Gastroesophageal sphincter (tissue), 4 donors: ENCODE data around the gene TGIF2. TPM values are rescaled to one million over a fixed set of nuclear protein-coding genes. Genes with fewer than 3 reads are reported as not detected.

Experiments
- ATAC-seq: fragments of 150-250 bp; one replicate; pipeline ENCODE4 v1.9.1; 2016; ENCODE audit warnings: mild to moderate bottlenecking, moderate library complexity
- H3K27ac ChIP-seq, 4 donors: fragments of 200-600 bp; sonication (generic) in 3 of 4; 1 replicate in 3 of 4; 2 replicates in 1 of 4; pipeline ENCODE4 v1.5.1; 2016 to 2019
- H3K27me3 ChIP-seq: fragments of 200-600 bp; sonication (generic); one replicate; pipeline ENCODE4 v1.5.1; 2019
- H3K36me3 ChIP-seq, 2 donors: fragments of 200-600 bp; sonication (generic); one replicate each; pipeline ENCODE4 v1.5.1; 2019; ENCODE audit warnings: control low read depth in 1 of 2
- H3K4me1 ChIP-seq, 3 donors: fragments of 200-600 bp; sonication (generic); 1 replicate in 2 of 3; 2 replicates in 1 of 3; pipeline ENCODE4 v1.5.1; 2016 to 2019; ENCODE audit warnings: control low read depth in 2 of 3
- H3K4me3 ChIP-seq, 2 donors: fragments of 200-600 bp; sonication (generic); one replicate each; pipeline ENCODE4 v1.5.1; 2019; ENCODE audit warnings: mild to moderate bottlenecking in 1 of 2, moderate library complexity in 1 of 2
- H3K9me3 ChIP-seq, 3 donors: fragments of 200-600 bp; sonication (generic); one replicate each; pipeline ENCODE4 v1.5.1; 2017 to 2019; ENCODE audit warnings: control low read depth in 2 of 3
- EP300 ChIP-seq: sonication (generic); formaldehyde crosslinking; IDR thresholded peaks from one replicate; pipeline ENCODE4 v1.6.1; 2017; ENCODE audit warnings: antibody characterized with exemption, mild to moderate bottlenecking
- POLR2A ChIP-seq, 2 donors: fragments of 450-650 bp; IDR thresholded peaks; one replicate each; pipeline ENCODE4 v1.6.1; 2017; ENCODE audit warnings: antibody characterized with exemption in 2 of 2, mild to moderate bottlenecking in 2 of 2, moderate library complexity in 1 of 2
- POLR2AphosphoS5 ChIP-seq: sonication (generic); formaldehyde crosslinking; IDR thresholded peaks from one replicate; pipeline ENCODE4 v1.6.1; 2017; ENCODE audit warnings: antibody characterized with exemption
- WGBS, 2 donors: methylation state at CpG; one replicate each; pipeline ENCODE4 v1.1.5; 2018; ENCODE audit warnings: low coverage in 1 of 2; 5-methylcytosine and 5-hydroxymethylcytosine counted together
- total RNA-seq, 4 donors: library from RNA; depleted of rRNA; stranded (reverse); fragments of >200 nt; gene quantifications; one replicate each; pipeline ENCODE4 v1.1.0, GENCODE V29; 2016
- TF ChIP-seq, protein P1 (sequence below), 4 experiments: fragments of 200-600 bp in 2 of 4; fragments of 450-650 bp in 2 of 4; sonication (generic) in 1 of 4; IDR thresholded peaks; one replicate each; pipeline ENCODE4 v1.5.1; 2017 to 2019; ENCODE audit warnings: antibody characterized with exemption in 4 of 4, mild to moderate bottlenecking in 2 of 4, moderate library complexity in 2 of 4

The TGIF2 gene
- total RNA-seq, 4 donors from 2014 or later = 7.2 to 14.0 (median 9.4) TPM

DNA sequence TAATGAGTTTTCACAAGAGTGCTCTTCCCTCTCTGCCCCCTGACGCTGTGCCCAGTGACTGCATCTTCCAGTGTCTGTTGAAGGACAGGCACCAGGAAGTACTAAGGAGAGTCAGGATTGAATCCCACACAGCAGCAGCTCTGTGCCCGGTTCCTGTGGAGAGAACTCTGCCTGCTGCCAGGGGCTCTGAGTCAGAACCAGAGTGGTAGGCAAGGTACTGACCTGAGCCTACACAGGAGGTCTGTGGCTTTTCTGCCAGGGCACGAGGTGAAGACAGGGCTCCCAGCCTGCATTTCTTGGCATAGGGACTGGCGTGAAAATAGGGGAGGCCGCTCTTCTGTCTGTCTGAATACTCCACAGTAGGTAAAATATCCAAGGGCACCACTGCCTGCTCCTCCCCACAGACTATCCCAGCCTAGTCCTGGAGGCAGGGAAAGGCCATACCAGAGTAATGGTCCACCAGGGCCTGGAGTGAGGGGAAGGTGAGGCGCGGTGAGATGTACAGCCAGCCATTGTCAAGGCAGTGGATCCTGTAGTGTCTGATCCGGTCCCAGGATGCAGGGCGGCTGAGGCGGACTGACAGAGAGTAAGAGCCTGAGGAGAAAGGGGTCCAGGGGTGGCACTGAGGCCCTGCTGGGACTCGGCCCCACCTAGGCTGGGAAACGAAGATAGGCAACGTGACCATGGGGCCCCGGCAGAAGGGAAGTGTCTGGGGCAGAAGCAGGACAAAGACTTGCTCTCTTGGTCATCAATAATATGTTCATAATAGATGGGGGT is 41.6 kb downstream of the TGIF2 start:
- Histone ChIP-seq H3K9me3 (no peaks in the 10 kb centered on the region), H3K4me3 (no peak overlapping the region), H3K4me1 (no peaks in the 10 kb centered on the region), H3K36me3 (peaks cover 0 to 56% of the 10 kb centered on the region in 2 donors), H3K27ac (no peak overlapping the region), H3K27me3 (no peaks in the 10 kb centered on the region)
- 59 to 81% methylated on average over 5 to 9 of the region's 14 CpGs for WGBS, 2 donors
- no peak for ATAC-seq
- TF ChIP-seq POLR2A (IDR thresholded peaks at IDR 0.05) (no peak), POLR2AphosphoS5 (no peak), EP300 (no peak)
- TF ChIP-seq, protein P1, sequence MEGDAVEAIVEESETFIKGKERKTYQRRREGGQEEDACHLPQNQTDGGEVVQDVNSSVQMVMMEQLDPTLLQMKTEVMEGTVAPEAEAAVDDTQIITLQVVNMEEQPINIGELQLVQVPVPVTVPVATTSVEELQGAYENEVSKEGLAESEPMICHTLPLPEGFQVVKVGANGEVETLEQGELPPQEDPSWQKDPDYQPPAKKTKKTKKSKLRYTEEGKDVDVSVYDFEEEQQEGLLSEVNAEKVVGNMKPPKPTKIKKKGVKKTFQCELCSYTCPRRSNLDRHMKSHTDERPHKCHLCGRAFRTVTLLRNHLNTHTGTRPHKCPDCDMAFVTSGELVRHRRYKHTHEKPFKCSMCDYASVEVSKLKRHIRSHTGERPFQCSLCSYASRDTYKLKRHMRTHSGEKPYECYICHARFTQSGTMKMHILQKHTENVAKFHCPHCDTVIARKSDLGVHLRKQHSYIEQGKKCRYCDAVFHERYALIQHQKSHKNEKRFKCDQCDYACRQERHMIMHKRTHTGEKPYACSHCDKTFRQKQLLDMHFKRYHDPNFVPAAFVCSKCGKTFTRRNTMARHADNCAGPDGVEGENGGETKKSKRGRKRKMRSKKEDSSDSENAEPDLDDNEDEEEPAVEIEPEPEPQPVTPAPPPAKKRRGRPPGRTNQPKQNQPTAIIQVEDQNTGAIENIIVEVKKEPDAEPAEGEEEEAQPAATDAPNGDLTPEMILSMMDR (IDR thresholded peaks at IDR 0.05) = no peak

DNA sequence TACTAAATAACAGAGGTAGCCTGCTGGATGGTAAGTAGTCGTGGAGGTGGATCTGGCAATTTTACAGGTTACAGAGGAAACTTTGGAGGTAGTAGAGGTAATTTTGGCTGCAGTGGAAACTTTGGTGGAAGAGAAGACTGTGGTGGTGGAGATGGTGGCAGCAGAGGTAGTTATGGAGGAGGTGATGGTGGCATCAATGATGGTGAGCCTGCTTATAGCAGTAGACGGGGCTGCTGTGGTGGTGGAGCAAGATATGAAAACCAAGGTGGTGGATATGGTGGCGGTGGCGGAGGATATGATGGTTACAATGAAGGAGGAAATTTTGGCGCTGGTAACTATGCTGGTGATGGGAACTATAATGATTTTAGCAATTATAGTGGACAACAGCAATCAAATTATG is 47.5 kb downstream of the TGIF2 start:
- 86 to 95% methylated on average over 1 to 4 of the region's 5 CpGs for WGBS, 2 donors
- Histone ChIP-seq H3K27me3 (no peaks in the 10 kb centered on the region), H3K36me3 (no peaks in the 10 kb centered on the region), H3K27ac (no peak overlapping the region), H3K9me3 (no peaks in the 10 kb centered on the region), H3K4me3 (no peak overlapping the region), H3K4me1 (no peaks in the 10 kb centered on the region)
- TF ChIP-seq POLR2AphosphoS5 (no peak), EP300 (no peak), POLR2A (IDR thresholded peaks at IDR 0.05) (no peak)
- TF ChIP-seq, protein P1 (IDR thresholded peaks at IDR 0.05) = no peak
- no peak for ATAC-seq

DNA sequence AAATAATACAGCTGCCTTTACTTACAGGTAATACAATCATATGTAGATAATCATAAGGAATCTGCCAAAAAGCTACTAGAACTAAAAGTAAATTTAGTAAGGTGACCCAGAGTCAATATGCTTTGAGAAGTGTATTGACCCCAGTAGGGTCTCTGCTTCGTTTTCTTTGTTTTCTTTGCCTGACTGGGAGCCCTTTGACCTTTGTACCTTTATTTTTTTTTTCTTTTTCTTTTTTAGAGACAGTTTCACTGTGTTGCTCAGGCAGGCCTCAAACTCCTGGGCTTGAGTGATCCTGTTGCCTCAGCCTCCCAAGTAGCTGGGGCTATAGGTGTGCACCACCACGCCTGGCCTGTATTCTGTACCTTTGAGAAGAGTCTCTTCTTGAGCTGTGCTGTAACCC is 50.0 kb downstream of the TGIF2 start:
- 80 to 81% methylated on average over 1 to 2 of the region's 2 CpGs for WGBS, 2 donors
- no peaks in the 10 kb centered on the region for H3K4me1 ChIP-seq
- H3K36me3 ChIP-seq = no peaks in the 10 kb centered on the region
- ATAC-seq = no peak
- TF ChIP-seq POLR2AphosphoS5 (no peak), EP300 (no peak), POLR2A (IDR thresholded peaks at IDR 0.05) (no peak)
- TF ChIP-seq, protein P1 (IDR thresholded peaks at IDR 0.05) = no peak
- H3K9me3 ChIP-seq = no peaks in the 10 kb centered on the region
- H3K27me3 ChIP-seq = no peaks in the 10 kb centered on the region
- no peak overlapping the region for H3K4me3 ChIP-seq
- H3K27ac ChIP-seq = no peak overlapping the region

DNA sequence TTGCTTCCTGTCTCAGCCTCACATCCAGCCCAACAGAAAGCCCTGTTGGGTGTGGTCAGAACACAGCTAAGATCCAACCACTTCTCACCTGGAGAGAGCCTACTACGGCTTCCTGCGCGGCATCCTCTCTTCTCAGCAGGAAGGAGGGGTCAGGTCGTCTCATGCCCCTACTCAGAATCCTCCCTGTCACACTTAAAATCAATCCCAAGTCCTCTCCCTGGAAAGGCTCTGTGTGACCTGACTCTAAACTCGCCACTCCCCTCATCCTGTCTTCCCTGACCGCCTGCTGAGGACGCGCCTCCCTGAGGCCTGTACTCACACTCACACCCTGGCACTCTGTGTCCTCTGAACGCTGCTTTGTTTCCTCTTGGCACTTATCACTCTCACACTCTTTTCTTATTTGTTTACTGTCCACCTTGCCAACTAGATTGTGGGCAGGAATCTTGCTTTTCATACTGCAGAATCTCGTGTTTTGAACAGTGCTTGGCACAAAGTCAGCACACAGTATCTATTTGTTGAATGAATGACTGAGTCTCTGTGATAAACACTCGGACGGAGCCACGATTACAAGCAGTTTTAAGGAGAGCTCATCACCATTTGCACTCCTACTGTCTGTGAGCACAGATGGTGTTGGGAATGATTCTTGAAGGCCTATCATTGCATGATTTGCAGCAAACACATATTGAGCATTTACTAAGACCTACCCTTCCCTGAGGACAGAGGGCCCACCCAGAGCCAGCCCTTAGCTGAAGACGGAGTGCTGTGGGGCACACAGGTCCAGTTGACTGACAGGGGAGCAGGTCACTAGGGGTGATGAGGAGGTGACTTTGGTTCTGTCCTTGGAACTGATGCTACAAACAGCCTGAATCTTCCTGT is 50.9 kb downstream of the TGIF2 start:
- no peaks in the 10 kb centered on the region for H3K36me3 ChIP-seq
- no peaks in the 10 kb centered on the region for H3K9me3 ChIP-seq
- 46 to 57% methylated on average over 5 to 7 of the region's 14 CpGs for WGBS, 2 donors
- TF ChIP-seq, protein P1 (IDR thresholded peaks at IDR 0.05) = no peak
- TF ChIP-seq POLR2A (IDR thresholded peaks at IDR 0.05) (no peak), POLR2AphosphoS5 (no peak), EP300 (no peak)
- H3K27me3 ChIP-seq = no peaks in the 10 kb centered on the region
- H3K4me1 ChIP-seq = no peaks in the 10 kb centered on the region
- no peak for ATAC-seq
- no peak overlapping the region for H3K27ac ChIP-seq
- no peak overlapping the region for H3K4me3 ChIP-seq
